Common myeloid progenitor, CD34-positive (primary cell): ENCODE results near the gene ACSL4.

Experiments used
- CTCF ChIA-PET: fragments of 350-600 bp; sonication (Branson Sonifier 250); formaldehyde crosslinking; loops from one replicate; lab custom pipeline; 2021; ENCODE audit warnings: antibody characterized with exemption; lab: Charles Lee
- POLR2A ChIA-PET: fragments of 350-600 bp; sonication (Branson Sonifier 250); formaldehyde crosslinking; loops from one replicate; lab custom pipeline; 2021; ENCODE audit warnings: antibody characterized with exemption; lab: Charles Lee
- DNase-seq, 3 donors: peaks; one replicate each; pipeline versions ENCODE4 v3.0.0 to v3.0.0-alpha.2; 2013
- H3K27ac ChIP-seq, 2 experiments: 1 replicate in 1 of 2; 2 replicates in 1 of 2; pipeline ENCODE4 v1.7.0; 2013; ENCODE audit warnings: inconsistent platforms in 2 of 2, low read length in 2 of 2, mild to moderate bottlenecking in 2 of 2, low read depth in 1 of 2, moderate library complexity in 1 of 2; ENCODE audit not compliant: severe bottlenecking in 2 of 2, insufficient read depth in 1 of 2, poor library complexity in 1 of 2
- H3K27me3 ChIP-seq, 5 experiments: replicated peaks in 2 of 5; 1 replicate in 3 of 5; 2 replicates in 2 of 5; pipeline versions ENCODE4 v1.6.1 to v1.7.0; 2013; ENCODE audit warnings: low read length in 4 of 5, mild to moderate bottlenecking in 2 of 5, moderate library complexity in 2 of 5, inconsistent platforms in 1 of 5; ENCODE audit not compliant: insufficient read depth in 5 of 5, control insufficient read depth in 4 of 5
- H3K36me3 ChIP-seq, 4 experiments: 1 replicate in 2 of 4; 2 replicates in 2 of 4; pipeline versions ENCODE4 v1.6.1 to v1.7.0; 2013; ENCODE audit warnings: low read length in 3 of 4, control low read depth in 1 of 4, mild to moderate bottlenecking in 1 of 4; ENCODE audit not compliant: control insufficient read depth in 4 of 4, insufficient read depth in 4 of 4
- H3K4me1 ChIP-seq, 4 experiments: 1 replicate in 3 of 4; 2 replicates in 1 of 4; pipeline versions ENCODE4 v1.6.1 to v1.7.1; 2013; ENCODE audit warnings: low read length in 3 of 4, mild to moderate bottlenecking in 3 of 4, control low read depth in 1 of 4, inconsistent platforms in 1 of 4, moderate library complexity in 1 of 4; ENCODE audit not compliant: control insufficient read depth in 4 of 4, insufficient read depth in 4 of 4; ENCODE audit errors: control extremely low read depth in 1 of 4
- H3K4me3 ChIP-seq, 7 experiments: 1 replicate in 4 of 7; 2 replicates in 3 of 7; pipeline versions ENCODE4 v1.5.1 to v1.7.0; 2013; ENCODE audit warnings: mild to moderate bottlenecking in 7 of 7, low read length in 6 of 7, moderate library complexity in 6 of 7, inconsistent platforms in 2 of 7, low read depth in 2 of 7, control low read depth in 1 of 7; ENCODE audit not compliant: insufficient read depth in 4 of 7, control insufficient read depth in 1 of 7; ENCODE audit errors: extremely low read depth in 1 of 7
- H3K9me3 ChIP-seq, 5 experiments: 1 replicate in 4 of 5; 2 replicates in 1 of 5; pipeline versions ENCODE4 v1.6.1 to v1.7.1; 2013; ENCODE audit warnings: low read length in 4 of 5, mild to moderate bottlenecking in 2 of 5, inconsistent platforms in 1 of 5, low read depth in 1 of 5, moderate library complexity in 1 of 5; ENCODE audit not compliant: control insufficient read depth in 4 of 5, insufficient read depth in 2 of 5; ENCODE audit errors: control extremely low read depth in 1 of 5
- WGBS: methylation state at CpG from one replicate; pipeline ENCODE4 v1.1.5; 2013; ENCODE audit not compliant: insufficient coverage; 5-methylcytosine and 5-hydroxymethylcytosine counted together

The ACSL4 gene

GRCh38 chrX:109714340-109714958, 18.6 kb downstream of the ACSL4 start:
- peaks cover under 1 to 13% (median 4%) of the 10 kb centered on the region in 4 experiments for H3K4me1 ChIP-seq
- DNase-seq = no peak

GRCh38 chrX:109710181-109710580, 22.9 kb downstream of the ACSL4 start:
- no CpG with 5 or more reads among the region's 2 CpGs for WGBS
- Histone ChIP-seq H3K9me3 (no peaks in the 10 kb centered on the region), H3K36me3 (no peaks in the 10 kb centered on the region), H3K27me3 (no peaks in the 10 kb centered on the region), H3K4me1 (peaks cover 19 to 36% (median 26%) of the 10 kb centered on the region in 4 experiments), H3K27ac (no peak overlapping the region), H3K4me3 (no peak overlapping the region)
- no peak for DNase-seq
- ChIA-PET POLR2A (interaction anchor here (0.6 kb wide), 1 partner anchor 103 kb away, joined by 4 read pairs; no protein-coding TSS in a partner anchor), CTCF (interaction anchor here (0.8 to 9.0 kb wide), 7 partner anchors 8 to 178 kb away, joined by 3 to 114 read pairs (median 3); no protein-coding TSS in a partner anchor)

More at GRCh38 chrX:109714340-109714958, 18.6 kb downstream of the ACSL4 start:
- POLR2A ChIA-PET = no interaction called here
- WGBS = no CpG with 5 or more reads among the region's 1 CpG
- Histone ChIP-seq H3K4me3 (no peak overlapping the region), H3K9me3 (no peaks in the 10 kb centered on the region), H3K36me3 (peaks cover 0 to 2% (median 0%) of the 10 kb centered on the region in 4 experiments), H3K27ac (no peak overlapping the region), H3K27me3 (no peaks in the 10 kb centered on the region)
- CTCF ChIA-PET = interaction anchor here (1.0 to 9.0 kb wide), 7 partner anchors 12 to 432 kb away, joined by 3 to 114 read pairs (median 10); no protein-coding TSS in a partner anchor

- peak in 2 of 3 donors; percentile 59 to 70 for DNase-seq
- WGBS = 20% methylated on average over 1 of the region's 3 CpGs
- peak overlapping the region in 2 of 7 experiments; percentile 44 to 58 for H3K4me3 ChIP-seq
- H3K27ac ChIP-seq = peak overlapping the region in 1 of 2 experiments; percentile 36
- no peaks in the 10 kb centered on the region for H3K9me3 ChIP-seq
- no peaks in the 10 kb centered on the region for H3K27me3 ChIP-seq
- POLR2A ChIA-PET = no interaction called here
- no peaks in the 10 kb centered on the region for H3K36me3 ChIP-seq
- peaks cover 19 to 36% (median 26%) of the 10 kb centered on the region in 4 experiments for H3K4me1 ChIP-seq
- CTCF ChIA-PET = interaction anchor here (0.8 to 9.0 kb wide), 10 partner anchors 9 to 437 kb away, joined by 3 to 114 read pairs (median 3); no protein-coding TSS in a partner anchor
Observed at GRCh38 chrX:109709129-109709631, 23.9 kb downstream of the ACSL4 start.

- 100% methylated on average over 2 of the region's 4 CpGs for WGBS
- CTCF ChIA-PET = interaction anchor here (1.1 to 1.2 kb wide), 2 partner anchors 13 to 35 kb away, joined by 3 to 4 read pairs; no protein-coding TSS in a partner anchor
- peak overlapping the region; percentile 4 to 49 for H3K27ac ChIP-seq
- peak overlapping the region in 4 of 7 experiments; percentile 36 to 74 (median 56) for H3K4me3 ChIP-seq
- peak in 2 of 3 donors; percentile 49 to 70 for DNase-seq
- peaks cover 19 to 36% (median 26%) of the 10 kb centered on the region in 4 experiments for H3K4me1 ChIP-seq
- no peaks in the 10 kb centered on the region for H3K9me3 ChIP-seq
- H3K36me3 ChIP-seq = no peaks in the 10 kb centered on the region
- H3K27me3 ChIP-seq = no peaks in the 10 kb centered on the region
- POLR2A ChIA-PET = no interaction called here
Observed at GRCh38 chrX:109707720-109708119, 25.3 kb downstream of the ACSL4 start.

GRCh38 chrX:109707319-109707718, 25.7 kb downstream of the ACSL4 start:
- H3K4me1 ChIP-seq = peaks cover 19 to 36% (median 26%) of the 10 kb centered on the region in 4 experiments
- peak in 2 of 3 donors; percentile 34 to 40 for DNase-seq

GRCh38 chrX:109704563-109704962, 28.5 kb downstream of the ACSL4 start:
- ChIA-PET POLR2A (no interaction called here), CTCF (interaction anchor here (1.2 to 1.5 kb wide), 3 partner anchors 11 to 186 kb away, joined by 3 to 4 read pairs (median 3); no protein-coding TSS in a partner anchor)
- no peak for DNase-seq
- H3K27ac ChIP-seq = no peak overlapping the region
- H3K4me3 ChIP-seq = no peak overlapping the region
- H3K27me3 ChIP-seq = no peaks in the 10 kb centered on the region
- H3K9me3 ChIP-seq = no peaks in the 10 kb centered on the region
- H3K4me1 ChIP-seq = peaks cover 19 to 25% (median 23%) of the 10 kb centered on the region in 4 experiments
- H3K36me3 ChIP-seq = no peaks in the 10 kb centered on the region

More at GRCh38 chrX:109707319-109707718, 25.7 kb downstream of the ACSL4 start:
- H3K36me3 ChIP-seq = no peaks in the 10 kb centered on the region
- no peaks in the 10 kb centered on the region for H3K9me3 ChIP-seq
- no peaks in the 10 kb centered on the region for H3K27me3 ChIP-seq
- peak overlapping the region; percentile 4 to 49 for H3K27ac ChIP-seq
- ChIA-PET POLR2A (no interaction called here), CTCF (no interaction called here)
- peak overlapping the region in 6 of 7 experiments; percentile 33 to 74 (median 50) for H3K4me3 ChIP-seq
- WGBS = 43% methylated on average over 4 of the region's 5 CpGs

GRCh38 chrX:109697855-109698254, 35.2 kb downstream of the ACSL4 start:
- POLR2A ChIA-PET = no interaction called here
- H3K4me3 ChIP-seq = no peak overlapping the region
- H3K36me3 ChIP-seq = no peaks in the 10 kb centered on the region
- WGBS = no CpG with 5 or more reads among the region's 2 CpGs
- H3K27me3 ChIP-seq = no peaks in the 10 kb centered on the region
- H3K27ac ChIP-seq = no peak overlapping the region
- no peaks in the 10 kb centered on the region for H3K9me3 ChIP-seq
- DNase-seq = no peak
- peaks cover 0 to 4% (median 0%) of the 10 kb centered on the region in 4 experiments for H3K4me1 ChIP-seq
- CTCF ChIA-PET = no interaction called here
